B cell (primary cell): ENCODE measurements around the gene ASH1L.

Experiments
- CTCF ChIP-seq: fragments of 200-600 bp; IDR thresholded peaks from one replicate; pipeline ENCODE4 v1.8.0; 2022; ENCODE audit warnings: antibody characterized with exemption, mild to moderate bottlenecking
- EZH2 ChIP-seq: IDR thresholded peaks from 2 replicates; pipeline ENCODE4 v1.6.1; 2012; ENCODE audit warnings: borderline replicate concordance, low read depth, mild to moderate bottlenecking, moderate library complexity, low read length; ENCODE audit not compliant: insufficient read depth, poor library complexity, severe bottlenecking

- TF ChIP-seq CTCF (no peak), EZH2 (no peak)
Measured at GRCh38 chr1:155529109-155529508, 33.5 kb downstream of the ASH1L start.
